ENCODE measurements around the gene RPL19.

The RPL19 gene

DNA sequence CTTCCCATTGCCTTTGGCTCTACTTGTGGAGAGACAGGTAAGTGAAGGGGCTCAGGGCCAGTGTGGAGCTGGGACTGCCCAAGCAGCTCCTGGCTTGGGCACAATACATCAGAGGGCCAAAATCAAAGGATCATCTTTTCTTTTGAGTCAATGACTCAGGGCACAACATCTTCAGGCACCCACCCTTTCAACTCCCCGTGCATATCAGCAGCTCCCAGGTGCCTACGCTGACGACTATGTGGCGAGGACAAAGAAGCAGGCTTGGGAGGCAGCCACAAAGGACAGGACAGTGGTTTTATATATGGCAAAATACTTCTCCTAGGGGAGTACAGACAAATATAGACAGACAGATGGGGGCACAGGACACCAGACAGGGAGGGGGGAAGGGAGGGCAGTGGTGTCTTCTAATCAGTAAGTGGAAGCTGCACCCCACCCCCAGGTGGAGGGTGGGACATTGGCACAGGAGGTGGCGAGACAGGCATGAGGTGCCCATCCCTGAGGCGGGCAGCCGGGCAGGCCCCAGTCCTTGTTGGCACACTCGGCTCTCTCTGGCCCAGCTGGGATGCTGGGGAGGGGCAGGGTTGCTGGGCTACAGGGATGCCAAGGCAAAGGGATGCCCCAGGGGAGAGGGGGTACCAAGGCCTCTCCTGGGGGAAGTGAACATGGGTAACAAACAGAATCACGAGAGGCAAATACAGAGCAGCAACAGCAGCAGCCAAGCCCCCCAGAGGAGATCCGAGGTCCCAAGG, 26.4 kb upstream of the RPL19 start:
- DNase-seq, result no peak

DNA sequence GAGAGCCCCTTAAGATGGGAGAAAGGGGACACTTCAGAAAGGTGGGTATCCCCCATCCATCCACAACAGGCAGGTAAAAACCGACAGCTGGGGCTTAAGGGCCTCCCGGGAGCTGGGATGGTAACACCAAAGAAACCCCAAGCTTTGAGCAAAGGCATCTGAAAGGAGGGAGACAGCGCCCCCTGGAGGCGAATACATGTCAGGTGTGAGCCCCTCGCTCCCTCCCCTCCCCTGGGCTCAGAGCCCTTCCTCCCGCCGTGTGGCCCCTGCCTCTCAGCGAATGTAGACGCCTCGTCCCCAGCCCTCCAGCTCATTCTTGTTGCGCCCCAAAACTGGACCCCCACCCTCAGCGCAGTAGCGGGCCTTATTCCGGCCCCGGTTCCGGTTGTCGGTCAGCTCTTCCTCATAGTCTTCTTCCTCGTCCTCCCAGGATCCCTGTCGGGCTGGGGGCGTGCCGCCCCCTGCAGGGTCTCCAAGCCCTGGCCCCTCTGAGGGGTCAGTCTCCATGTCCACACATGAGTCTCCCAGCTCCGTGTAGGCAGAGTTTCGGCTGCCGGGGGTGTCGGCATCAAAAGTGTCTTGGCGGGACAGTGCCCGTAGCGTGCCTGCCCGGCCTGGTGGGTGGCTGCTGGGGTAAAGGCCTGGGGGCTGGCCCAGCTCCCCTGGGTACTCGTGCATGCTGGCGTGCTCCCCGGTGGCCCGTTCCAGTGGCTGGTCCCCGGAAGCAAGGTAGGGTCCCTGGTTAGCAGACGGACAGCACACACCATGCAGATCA, 25.0 kb upstream of the RPL19 start:
- peak; percentile 51 to 79 (median 75) for DNase-seq

DNA sequence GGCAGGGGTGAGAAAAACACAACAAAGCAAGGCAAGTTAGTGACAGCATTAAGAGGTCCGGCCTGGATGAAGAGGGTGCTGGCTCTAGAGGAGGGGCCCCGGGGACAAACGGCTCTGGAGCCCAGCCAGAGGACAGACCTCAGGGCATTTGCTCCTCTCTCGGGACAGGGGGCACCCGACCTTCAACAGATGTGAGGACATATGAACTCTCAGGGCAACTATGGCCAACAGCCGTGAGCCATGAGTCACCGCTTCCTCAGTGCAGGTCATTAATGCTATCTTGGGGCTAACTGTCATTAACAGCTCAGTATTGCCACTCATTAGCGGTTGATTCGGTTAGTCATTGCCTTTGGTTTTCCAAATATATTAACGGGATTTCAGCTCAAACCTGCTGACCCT, 24.4 kb upstream of the RPL19 start:
- DNase-seq, result no peak

DNA sequence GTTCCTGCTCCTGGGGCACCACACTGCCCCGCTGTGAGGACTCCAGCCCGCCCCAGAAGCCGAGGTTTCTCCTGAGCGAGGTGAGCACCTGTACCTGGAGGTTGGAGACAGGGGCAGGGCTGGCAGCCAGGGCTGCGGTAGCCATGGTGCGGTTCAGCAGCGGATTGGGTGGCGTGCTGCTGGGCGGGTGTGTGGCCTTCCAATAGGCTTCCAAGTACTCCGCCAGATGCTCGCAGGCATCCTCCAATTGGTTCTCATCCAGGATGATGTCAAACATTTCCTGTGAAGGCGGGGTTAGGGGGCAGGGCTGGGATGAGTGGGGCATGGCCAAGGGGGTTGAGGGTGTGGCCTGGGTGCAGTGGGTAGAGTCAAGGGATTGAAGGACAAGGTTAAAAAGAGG, 22.8 kb upstream of the RPL19 start:
- no peak for DNase-seq

DNA sequence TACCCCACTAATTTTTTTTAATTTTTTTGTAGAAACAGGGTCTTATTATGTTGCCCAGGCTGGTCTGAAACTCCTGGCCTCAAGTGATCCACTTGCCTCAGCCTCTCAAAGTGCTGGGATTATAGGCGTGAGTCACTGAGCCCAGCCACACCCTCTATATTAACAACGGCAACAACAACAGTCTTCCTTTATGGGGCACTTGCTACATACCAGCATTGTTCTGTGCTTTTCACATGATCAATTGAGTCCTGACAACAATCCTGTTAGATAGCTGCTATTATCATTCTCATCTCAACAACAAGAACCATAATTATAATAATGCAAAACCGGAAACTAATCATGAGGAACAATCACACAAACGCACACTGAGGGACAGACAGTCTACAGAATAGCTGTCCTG, 21.5 kb upstream of the RPL19 start:
- DNase-seq, result no peak

DNA sequence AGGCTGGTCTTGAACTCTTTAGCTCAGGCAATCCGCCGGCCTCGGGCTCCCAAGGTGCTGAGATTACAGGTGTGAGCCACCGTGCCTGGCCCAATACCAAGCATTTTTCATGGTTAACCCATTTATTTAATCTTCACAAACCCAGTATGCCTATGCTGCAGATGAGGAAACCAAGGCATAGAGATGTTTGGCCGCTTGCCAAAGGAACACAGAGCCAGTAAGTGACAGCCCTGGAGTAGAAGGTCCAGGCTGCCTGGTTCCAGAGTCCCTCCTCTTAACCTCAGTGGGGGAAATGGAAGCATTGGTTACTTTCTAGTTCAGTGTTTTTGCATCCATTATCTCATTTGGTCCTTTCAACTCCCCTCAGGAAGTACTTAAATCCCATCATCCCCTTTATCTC, 18.8 kb upstream of the RPL19 start:
- no peak for DNase-seq

DNA sequence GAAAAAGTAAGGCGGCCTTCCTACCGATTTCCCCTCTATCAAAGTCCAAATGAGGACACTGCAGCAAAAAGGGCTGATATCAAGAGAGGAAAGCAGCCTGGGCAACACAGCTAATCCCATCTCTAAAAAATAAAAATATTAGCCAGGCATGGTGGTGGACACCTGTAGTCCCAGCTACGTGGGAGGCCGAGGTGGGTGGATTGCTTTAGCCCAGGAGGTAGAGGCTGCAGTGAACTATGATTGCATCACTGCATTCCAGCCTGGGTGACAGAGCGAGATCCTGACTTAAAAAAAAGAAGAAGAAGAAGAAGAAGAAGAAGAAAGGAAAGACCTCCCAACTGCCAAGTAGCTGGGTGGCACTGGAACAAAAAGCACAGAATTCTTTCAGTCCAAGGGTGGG, 17.0 kb upstream of the RPL19 start:
- DNase-seq, result no peak

DNA sequence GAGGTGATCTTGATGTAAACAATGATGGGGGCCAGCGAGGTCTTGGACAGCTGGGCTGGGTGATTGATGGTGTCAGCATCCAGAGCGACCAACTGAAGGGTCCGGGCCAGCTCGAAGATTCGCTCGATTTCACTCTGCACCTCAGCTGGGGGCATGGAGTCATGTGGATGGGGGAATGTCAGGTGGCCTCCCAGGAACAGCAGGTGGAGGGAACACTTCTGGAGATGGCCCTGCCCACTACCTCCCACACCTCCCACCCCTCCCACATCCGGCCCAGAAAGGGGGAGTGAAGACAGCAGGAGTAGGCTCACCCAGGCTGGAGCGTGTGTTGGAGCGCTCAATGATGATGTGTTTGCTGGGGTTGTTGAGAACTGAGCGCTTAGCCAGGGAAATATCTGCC, 16.4 kb upstream of the RPL19 start:
- DNase-seq, result no peak

DNA sequence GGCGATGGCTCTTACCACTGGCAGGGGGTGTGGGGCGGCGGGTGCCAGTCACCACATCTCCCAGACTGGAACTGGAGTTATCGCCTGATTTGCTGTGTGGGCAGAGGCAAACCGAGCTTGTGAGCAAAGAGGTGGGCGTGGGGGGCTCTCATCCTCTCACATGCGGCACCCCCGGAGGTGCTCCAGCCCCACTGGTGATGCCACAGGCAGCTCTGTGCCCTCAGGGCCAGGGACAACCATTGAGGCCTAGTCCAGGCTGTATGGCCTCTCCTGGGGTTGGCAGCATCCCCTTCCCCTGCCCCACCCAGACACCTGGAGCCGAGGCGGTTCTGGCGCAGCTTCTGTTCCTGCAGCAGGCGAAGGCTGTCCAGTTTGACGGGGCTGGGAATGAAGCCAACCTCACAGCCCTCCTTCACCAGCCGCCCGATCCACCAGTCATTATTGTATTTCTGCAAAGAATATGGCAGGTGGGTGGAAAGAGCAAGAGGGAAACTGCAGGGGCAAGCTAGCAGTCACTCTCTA, 13.5 kb upstream of the RPL19 start:
- no peak for DNase-seq

DNA sequence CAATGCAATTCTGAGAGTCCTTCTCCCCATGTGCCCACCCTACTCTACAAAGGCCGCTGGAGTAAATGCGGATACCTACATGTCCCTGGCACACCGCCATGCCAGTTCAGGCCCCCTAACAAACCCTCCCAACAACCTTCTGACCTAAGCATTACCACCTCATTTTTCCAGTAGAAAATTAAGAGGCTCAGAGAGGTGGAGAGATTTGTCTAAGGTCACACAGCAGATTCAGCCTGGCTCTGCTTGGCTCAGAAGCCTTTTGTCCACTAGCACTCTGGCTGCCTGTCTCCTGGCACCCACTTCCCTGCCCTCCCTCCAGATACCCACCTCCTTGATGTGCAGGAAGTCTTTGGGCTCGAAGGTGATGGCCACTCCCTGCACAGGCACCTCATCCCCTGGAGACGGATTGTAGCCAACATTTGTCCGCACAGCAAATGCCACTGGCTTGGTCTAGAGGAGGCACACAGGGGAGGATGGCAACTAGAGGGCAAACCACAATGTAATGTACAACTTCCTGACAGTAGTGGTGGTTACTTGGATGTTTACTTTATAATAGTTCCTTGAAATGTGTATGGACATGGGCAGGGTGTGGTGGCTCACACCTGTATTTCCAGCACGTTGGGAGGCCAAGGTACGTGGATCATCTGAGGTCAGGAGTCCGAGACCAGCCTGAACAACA, 12.8 kb upstream of the RPL19 start:
- no peak for DNase-seq

DNA sequence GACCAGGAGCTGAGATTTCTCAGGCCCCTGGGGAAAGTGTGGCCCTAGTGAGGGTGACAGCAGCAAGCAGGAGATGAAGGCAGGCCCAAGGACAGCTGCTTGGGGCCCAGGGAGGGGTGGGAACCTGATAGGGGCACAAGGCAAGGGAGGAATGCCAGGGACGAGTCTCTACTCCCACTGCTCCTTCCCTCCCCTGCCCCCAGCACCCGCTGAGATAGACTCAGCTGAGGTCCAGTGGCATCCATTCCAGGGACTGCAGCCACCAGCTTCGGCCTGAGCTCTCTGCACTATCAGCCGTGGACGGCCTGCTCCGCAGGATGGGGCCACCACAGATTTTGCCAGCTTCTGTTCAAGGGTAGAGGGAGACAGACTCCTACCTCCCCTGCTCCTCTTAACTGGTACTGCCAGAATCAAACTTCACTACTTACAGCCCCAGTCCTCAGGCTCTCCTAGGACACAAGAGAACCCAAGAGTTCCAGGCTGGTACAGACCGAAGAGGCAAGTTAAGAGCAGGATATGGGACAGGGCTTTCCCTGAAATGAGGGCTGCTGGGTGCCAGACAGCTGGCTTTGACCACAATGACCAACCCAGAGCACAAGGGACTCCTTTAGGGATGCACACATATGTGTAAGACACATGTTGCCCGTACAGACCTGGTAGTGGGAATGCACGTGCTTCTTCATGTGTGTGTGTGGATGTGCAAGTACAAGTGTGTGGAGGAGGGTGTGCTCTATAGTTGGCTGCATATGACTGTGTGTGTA, 8.2 kb upstream of the RPL19 start:
- no peak for DNase-seq

DNA sequence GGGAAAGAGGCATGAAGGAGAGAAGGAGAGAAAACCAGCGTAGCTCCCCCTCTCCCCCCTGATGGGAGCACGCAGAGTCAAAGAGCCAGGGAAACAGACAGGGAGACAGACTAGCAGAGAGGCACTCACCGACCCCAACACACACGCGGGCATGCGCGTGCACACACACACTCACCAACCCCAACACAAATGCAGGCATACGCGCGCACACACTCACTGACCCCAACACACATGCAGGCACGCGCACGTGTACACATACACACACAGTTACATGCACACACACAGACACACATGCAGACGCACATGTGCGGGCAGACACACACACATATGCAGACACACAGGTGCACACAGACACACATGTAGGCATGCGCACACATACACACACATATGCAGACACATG, 7.2 kb upstream of the RPL19 start:
- DNase-seq, result no peak

DNA sequence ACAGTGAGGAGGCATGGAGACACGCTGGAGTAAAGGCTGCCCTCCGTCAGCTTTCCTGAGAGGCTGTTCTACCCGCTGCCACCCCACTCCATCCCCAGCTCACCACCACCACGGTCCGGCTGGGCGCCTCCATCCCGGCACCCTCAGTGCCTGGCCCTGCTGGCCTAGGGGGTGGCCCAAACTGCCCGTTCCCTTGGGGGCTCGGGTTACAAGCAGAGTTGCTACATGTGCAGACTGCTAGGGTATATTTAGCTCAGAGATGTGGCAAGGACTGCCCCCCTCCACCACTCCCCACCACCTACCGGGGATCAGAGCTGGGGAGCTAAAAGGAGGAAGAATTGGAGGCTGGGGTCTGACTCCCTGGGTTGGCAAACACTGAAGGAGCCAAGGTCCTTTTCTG, 6.7 kb upstream of the RPL19 start:
- DNase-seq, result no peak

DNA sequence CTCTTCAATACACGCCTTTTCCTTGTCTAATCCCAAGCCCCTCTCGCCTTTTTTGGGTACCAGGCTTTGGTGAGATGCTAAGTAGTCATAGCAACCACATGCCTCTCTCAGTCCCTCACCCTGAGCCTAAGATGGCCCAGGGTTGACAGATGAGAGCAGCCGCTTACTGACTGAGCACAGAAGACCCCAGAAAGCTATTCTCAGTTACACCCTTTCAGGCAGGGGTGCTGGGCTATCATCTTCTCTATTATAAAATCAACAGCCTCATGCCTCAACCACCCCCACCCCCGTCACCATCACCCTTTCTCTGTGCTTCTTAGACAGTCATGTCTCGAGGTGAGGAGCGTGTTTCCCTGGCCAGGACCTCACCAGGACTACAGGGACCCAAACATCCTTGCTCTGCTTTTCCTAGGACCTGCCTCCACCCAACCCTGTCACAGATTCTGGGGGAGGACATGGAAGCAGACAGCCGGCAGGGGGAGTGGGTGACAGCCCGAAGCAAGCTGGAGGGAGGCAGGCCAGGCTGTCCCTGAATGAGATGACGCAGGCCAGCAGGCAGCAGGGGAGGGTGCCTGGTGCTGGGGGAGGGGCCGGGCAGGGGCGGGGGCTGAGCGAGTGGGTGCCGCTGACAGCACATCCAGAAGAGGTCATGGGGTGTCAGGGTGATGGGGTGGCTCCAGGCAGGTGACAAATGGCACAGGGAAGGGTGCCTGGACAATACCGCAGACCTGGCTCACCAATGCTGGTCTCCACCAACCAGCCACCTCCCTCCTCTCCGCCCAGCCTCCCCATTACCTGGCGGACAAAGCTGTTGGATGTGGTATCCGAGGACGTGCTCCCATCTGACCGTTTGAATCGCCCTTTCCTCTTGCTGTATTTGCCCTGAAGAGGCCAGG, 5.7 kb upstream of the RPL19 start:
- DNase-seq, result no peak

DNA sequence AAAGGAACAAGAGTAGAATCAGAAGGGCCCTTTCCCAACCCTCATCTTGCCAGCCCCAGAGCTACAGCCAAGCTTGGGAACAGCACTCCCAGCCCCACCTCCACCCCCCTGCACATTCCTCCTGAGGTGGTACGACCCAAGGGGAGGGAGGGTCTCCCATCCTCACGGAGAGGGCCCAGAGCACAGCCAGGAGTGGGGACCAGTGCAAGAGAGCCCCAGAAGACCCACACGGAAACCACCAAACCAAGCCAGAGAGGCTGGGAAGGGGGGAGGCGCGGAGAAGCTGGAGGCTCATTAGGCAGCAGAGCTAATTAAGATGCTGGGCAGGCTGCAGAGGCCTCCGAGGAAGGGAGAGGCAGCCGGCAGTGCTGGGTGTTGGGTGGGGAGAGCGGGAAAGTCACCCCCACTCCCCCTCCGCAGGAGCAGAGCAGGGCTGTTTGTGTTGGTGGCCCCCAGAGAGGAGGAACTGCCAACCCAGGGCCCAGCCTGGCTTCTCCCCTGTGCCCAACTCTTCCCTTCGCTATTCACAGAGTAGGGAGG, 5.0 kb upstream of the RPL19 start:
- DNase-seq, result no peak

DNA sequence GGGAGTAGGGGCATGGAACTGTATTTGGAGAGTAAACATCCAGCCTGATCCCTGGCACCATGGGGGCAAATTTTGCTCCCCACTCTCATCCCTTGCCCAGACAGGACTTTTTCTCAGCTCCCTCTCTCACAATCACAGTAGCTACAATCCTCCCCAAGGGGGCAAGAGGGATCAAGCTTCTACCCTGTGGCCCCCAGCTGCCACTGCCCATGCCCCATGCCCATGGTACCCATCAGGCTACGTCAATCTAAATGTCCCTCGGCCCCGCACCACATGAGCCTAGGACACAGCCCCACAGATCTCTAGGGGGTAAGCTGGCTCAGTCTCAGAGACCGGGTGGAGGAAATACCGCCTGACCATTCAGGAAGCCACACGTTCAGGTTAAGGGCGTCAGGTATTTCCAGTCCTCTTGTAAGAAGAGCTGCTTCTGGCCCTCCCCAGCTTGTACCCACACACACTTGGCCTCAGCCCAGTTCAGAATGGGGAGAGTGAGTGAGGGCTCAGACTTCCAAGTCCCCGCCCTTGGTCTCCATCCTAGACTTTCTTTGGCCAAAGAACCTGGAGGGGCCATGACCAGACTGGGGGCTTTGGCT, 4.4 kb upstream of the RPL19 start:
- no peak for DNase-seq

DNA sequence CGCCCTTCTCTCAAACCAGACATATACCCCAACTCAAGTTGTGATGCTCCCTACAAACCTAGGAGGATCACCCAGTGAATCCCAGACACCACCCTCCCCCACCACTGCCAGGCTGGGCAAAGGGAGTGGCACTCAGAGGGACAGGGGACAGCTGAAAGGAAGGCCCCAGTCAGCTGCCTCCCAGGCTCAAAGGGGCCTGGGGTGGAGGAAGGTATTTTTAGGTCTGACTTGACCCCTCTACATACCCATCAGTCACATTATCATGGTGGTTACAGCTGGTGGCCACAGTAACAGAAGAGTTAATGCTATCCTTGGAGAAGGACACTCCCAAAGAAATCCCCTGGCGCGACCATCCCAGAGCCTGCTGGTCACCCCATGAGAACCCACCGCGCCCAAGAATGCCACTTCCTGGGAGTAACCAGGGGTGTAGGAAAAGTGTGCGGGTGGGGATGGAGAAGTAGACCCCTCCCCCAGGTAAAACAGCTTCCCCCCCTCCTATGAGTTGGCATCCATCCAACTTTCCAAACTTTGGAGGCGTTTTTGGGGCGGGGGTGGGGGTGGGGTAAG, 3.8 kb upstream of the RPL19 start:
- DNase-seq, result no peak

DNA sequence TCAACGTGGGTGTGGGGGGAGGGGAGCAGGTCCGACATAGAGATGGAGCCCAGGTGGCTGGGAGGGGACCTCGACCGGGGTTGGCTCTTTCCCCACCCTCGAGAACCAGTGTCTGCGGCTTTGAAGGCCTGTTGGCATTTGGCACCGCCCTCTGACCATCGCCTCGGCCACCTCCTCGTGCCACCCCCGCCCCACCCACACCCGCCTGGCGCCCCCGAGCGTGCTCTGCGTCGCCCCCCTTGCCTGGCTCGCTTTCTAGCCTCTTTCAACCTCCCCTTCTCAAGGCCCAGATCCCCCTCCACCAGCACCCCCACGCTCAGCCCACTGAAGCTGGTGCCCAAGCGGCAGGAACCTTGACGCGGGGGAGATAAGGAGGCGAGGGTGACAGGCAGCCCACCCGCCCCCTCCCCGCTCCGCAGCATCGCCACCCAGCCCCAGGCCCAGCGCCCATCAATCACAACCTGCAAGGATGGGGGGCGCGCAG, 3.2 kb upstream of the RPL19 start:
- DNase-seq, result peak in 1 of 6 experiments; percentile 14

DNA sequence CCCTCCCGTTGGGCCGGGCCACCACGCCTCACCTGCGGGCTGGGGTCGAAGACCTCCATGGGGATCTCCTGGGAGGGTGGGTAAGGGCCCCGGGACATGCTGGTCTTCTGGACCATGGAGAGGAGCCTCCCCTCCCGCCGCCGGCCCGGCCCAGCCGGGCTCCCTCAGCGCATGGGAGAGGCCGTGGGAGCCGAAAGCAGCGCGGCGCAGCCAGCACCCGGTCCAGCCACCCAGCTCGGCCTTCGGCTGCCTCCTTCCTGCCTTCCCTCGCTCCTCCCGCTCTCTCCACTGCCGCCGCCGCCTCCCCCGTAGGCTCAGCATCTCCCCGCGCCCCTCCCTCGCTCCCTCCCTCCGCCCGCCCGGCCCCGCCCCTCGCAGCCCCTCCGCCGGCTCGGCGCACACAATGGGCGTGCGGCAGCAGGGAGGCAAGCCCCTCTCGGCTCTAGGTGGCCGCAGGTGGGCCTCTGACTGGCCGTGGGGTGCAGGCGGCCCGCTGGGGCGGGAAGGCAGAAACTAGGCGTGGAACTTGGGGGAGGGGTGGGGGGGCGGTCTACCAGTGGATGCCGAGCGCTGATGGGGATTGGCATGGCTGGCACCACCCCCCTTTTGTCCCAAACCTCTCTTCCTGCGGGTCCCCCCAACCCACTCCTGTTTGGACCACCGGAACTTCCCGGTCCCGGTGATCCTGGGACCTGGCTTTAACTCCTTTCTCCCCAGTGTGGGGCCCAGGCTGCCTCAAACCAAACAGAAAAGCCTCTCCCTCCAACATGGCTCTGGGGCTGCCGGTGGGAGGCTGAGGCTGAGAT, 2.5 kb upstream of the RPL19 start, which contains the start of gene CACNB1:
TSS of gene CACNB1 (minus strand) at position 290 of the 806 bp plus-strand sequence. CDS start at position 116, 174 bp downstream.
- peak; percentile 27 to 77 (median 58) for DNase-seq

DNA sequence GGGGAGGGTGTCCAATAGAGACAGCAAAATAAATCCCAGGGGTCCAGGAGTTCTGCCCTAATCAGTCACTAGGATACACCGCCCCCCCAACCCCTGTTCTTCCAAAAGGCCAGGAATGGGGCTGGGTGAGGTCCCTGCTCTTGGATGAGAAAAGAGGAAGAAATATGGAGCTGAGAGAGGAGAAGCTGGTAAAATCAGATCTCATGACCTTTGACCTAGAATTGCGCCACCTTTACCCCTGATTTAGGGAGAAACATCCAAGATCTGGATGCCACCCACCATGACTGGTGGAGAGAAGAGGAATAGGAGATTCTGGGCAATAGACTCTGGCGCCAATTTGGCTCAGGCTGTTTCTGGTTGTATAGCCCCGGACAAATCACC, 1.9 kb upstream of the RPL19 start:
- DNase-seq, result no peak

All from stimulated activated naive CD4-positive, alpha-beta T cell (primary cell).